B cell (primary cell): ENCODE data around the gene CDC34. TPM values are rescaled to one million over a fixed set of nuclear protein-coding genes. Genes with fewer than 3 reads are reported as not detected.

Experiments
- ATAC-seq: fragments of 200-7000 bp; cut with Tn5 transposase; one replicate; pipeline ENCODE4 v1.10.0; 2021; ENCODE audit warnings: low read depth, mild to moderate bottlenecking, moderate number of reproducible peaks, moderate library complexity
- CTCF ChIA-PET: fragments of 350-600 bp; sonication (Branson Sonifier 250); formaldehyde crosslinking; loops from one replicate; lab custom pipeline; 2021; ENCODE audit warnings: antibody characterized with exemption, inconsistent platforms; lab: Charles Lee
- POLR2A ChIA-PET: fragments of 350-600 bp; sonication (Branson Sonifier 250); formaldehyde crosslinking; loops from one replicate; lab custom pipeline; 2021; ENCODE audit warnings: antibody characterized with exemption; lab: Charles Lee
- DNase-seq: peaks from one replicate; pipeline ENCODE4 v3.0.0; 2013
- H2AFZ ChIP-seq: 2 replicates; pipeline ENCODE4 v1.6.1; 2012; ENCODE audit warnings: mild to moderate bottlenecking, low read depth, low read length; ENCODE audit not compliant: insufficient read depth, poor library complexity, severe bottlenecking
- H3K27ac ChIP-seq, 2 donors: 1 replicate in 1 of 2; 2 replicates in 1 of 2; pipeline ENCODE4 v1.5.1; 2012 to 2013; ENCODE audit warnings: low read length in 2 of 2, mild to moderate bottlenecking in 2 of 2, moderate library complexity in 1 of 2
- H3K27me3 ChIP-seq, 4 experiments: fragments of 200-600 bp in 1 of 4; sonication (generic) in 1 of 4; replicated peaks in 1 of 4; 1 replicate in 2 of 4; 2 replicates in 2 of 4; pipeline versions ENCODE4 v1.6.1 to v1.7.0; 2013 to 2016; ENCODE audit warnings: low read length in 3 of 4, mild to moderate bottlenecking in 2 of 4, mixed read lengths in 1 of 4, moderate library complexity in 1 of 4; ENCODE audit not compliant: insufficient read depth in 4 of 4, control insufficient read depth in 3 of 4; ENCODE audit errors: control extremely low read depth in 1 of 4
- H3K36me3 ChIP-seq, 2 experiments: replicated peaks in 1 of 2; 1 replicate in 1 of 2; 2 replicates in 1 of 2; pipeline versions ENCODE4 v1.6.1 to v1.7.1; 2013; ENCODE audit warnings: low read length in 1 of 2; ENCODE audit not compliant: insufficient read depth in 2 of 2, control insufficient read depth in 1 of 2; ENCODE audit errors: control extremely low read depth in 1 of 2, extremely low read depth in 1 of 2
- H3K4me1 ChIP-seq, 2 donors: fragments of 200-600 bp in 1 of 2; sonication (generic) in 1 of 2; 1 replicate in 1 of 2; 2 replicates in 1 of 2; pipeline versions ENCODE4 v1.5.1 to v1.6.1; 2013 to 2017; ENCODE audit warnings: low read length in 2 of 2; ENCODE audit not compliant: control insufficient read depth in 2 of 2, insufficient read depth in 2 of 2
- H3K4me2 ChIP-seq: replicated peaks from 2 replicates; pipeline ENCODE3; 2012; ENCODE audit warnings: mild to moderate bottlenecking, low read depth, low read length; ENCODE audit not compliant: poor library complexity, severe bottlenecking
- H3K4me3 ChIP-seq, 5 experiments: fragments of 200-600 bp in 1 of 5; sonication (generic) in 1 of 5; 1 replicate in 3 of 5; 2 replicates in 2 of 5; pipeline versions ENCODE4 v1.5.1 to v1.7.0; 2011 to 2016; ENCODE audit warnings: low read length in 4 of 5, mild to moderate bottlenecking in 4 of 5, low read depth in 2 of 5, control low read depth in 1 of 5, moderate library complexity in 1 of 5; ENCODE audit not compliant: insufficient read depth in 1 of 5; ENCODE audit errors: control extremely low read depth in 1 of 5, extremely low read depth in 1 of 5
- H3K79me2 ChIP-seq: fragments of 200-600 bp; sonication (generic); one replicate; pipeline ENCODE4 v1.6.0; 2016; ENCODE audit warnings: low read length; ENCODE audit not compliant: control insufficient read depth, insufficient read depth
- H3K9ac ChIP-seq: fragments of 200-600 bp; sonication (generic); 2 replicates; pipeline ENCODE4 v1.6.1; 2017; ENCODE audit warnings: mild to moderate bottlenecking, low read length, moderate library complexity
- H3K9me3 ChIP-seq, 3 donors: one replicate each; pipeline versions ENCODE4 v1.6.1 to v1.7.1; 2013; ENCODE audit warnings: low read length in 2 of 3; ENCODE audit not compliant: control insufficient read depth in 2 of 3, insufficient read depth in 1 of 3; ENCODE audit errors: control extremely low read depth in 1 of 3
- H4K20me1 ChIP-seq: 2 replicates; pipeline ENCODE4 v1.6.0; 2012; ENCODE audit warnings: mild to moderate bottlenecking, low read length; ENCODE audit not compliant: insufficient read depth, control insufficient read depth, poor library complexity, severe bottlenecking
- H3K27ac Mint-ChIP-seq: one replicate; pipeline ENCODE4 v1.8.0; 2021; ENCODE audit warnings: mixed read lengths
- H3K27me3 Mint-ChIP-seq: one replicate; pipeline ENCODE4 v1.8.0; 2021; ENCODE audit warnings: mixed read lengths
- H3K4me1 Mint-ChIP-seq: one replicate; pipeline ENCODE4 v1.8.0; 2021; ENCODE audit warnings: mixed read lengths
- H3K4me3 Mint-ChIP-seq: one replicate; pipeline ENCODE4 v1.8.0; 2021; ENCODE audit warnings: mixed read lengths
- H3K9me3 Mint-ChIP-seq: one replicate; pipeline ENCODE4 v1.8.0; 2022; ENCODE audit warnings: mixed read lengths; ENCODE audit not compliant: insufficient read depth
- CTCF ChIP-seq: fragments of 200-600 bp; IDR thresholded peaks from one replicate; pipeline ENCODE4 v1.8.0; 2022; ENCODE audit warnings: antibody characterized with exemption, mild to moderate bottlenecking
- EZH2 ChIP-seq: IDR thresholded peaks from 2 replicates; pipeline ENCODE4 v1.6.1; 2012; ENCODE audit warnings: borderline replicate concordance, low read depth, mild to moderate bottlenecking, moderate library complexity, low read length; ENCODE audit not compliant: insufficient read depth, poor library complexity, severe bottlenecking
- WGBS: methylation state at CpG from one replicate; pipeline ENCODE4 v1.1.5; 2013; ENCODE audit warnings: missing lambda C conversion rate; ENCODE audit not compliant: insufficient coverage; 5-methylcytosine and 5-hydroxymethylcytosine counted together
- intact Hi-C: fragments of 100-400 bp; cut with micrococcal nuclease; formaldehyde crosslinking; loops from one replicate; pipeline ENCODE4 v1.10.0; 2022
- polyA minus RNA-seq: library from RNA; depleted of rRNA, polyadenylated mRNA; stranded (reverse); fragments of >200 nt; gene quantifications from 2 replicates; pipeline ENCODE4 v1.2.3, GENCODE V29; 2012
- polyA plus RNA-seq: library from polyadenylated mRNA; depleted of rRNA; stranded (reverse); fragments of >200 nt; gene quantifications from 2 replicates; pipeline ENCODE4 v1.2.3, GENCODE V29; 2012
- total RNA-seq, 2 donors: library from RNA; stranded (reverse); fragments of 120-200 nt in 1 of 2; gene quantifications; 1 replicate in 1 of 2; 2 replicates in 1 of 2; pipeline versions ENCODE4 v1.2.3 to v1.2.4, GENCODE V29; 2013 to 2022

CDC34 gene, protein sequence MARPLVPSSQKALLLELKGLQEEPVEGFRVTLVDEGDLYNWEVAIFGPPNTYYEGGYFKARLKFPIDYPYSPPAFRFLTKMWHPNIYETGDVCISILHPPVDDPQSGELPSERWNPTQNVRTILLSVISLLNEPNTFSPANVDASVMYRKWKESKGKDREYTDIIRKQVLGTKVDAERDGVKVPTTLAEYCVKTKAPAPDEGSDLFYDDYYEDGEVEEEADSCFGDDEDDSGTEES
- total RNA-seq (28.4 and 31.1 TPM in 2 replicates), polyA plus RNA-seq (25.7 and 26.9 TPM in 2 replicates), polyA minus RNA-seq (37.6 and 38.2 TPM in 2 replicates)
- 26.3 TPM for total RNA-seq (2013)

GRCh38 chr19:531753-532560 lies at the start of gene CDC34:
TSS of gene CDC34 (plus strand) at chr19:531760. CDS start at chr19:531932, 172 bp downstream.
- Histone ChIP-seq H3K9ac (peak within 1 kb of the TSS; percentile 82), H3K4me2 (peak within 1 kb of the TSS; percentile 100), H3K4me3 (peak within 1 kb of the TSS; percentile 40 to 92 (median 75)), H3K27ac (peak within 1 kb of the TSS; percentile 41 to 79), H4K20me1 (peaks cover 49% of the 10 kb centered on the region), H3K27me3 (no peaks in the 10 kb centered on the region), H3K9me3 (peaks cover 0 to 8% (median 0%) of the 10 kb centered on the region in 3 donors), H3K4me1 (peaks cover 12 to 25% of the 10 kb centered on the region in 2 donors), H3K79me2 (peaks cover 47% of the 10 kb centered on the region), H3K36me3 (peaks cover 0 to 12% of the 10 kb centered on the region in 2 experiments), H2AFZ (peak within 1 kb of the TSS; percentile 98)
- CTCF ChIA-PET: interaction anchor here (0.8 to 3.8 kb wide), 5 partner anchors 10 to 43 kb away, joined by 3 to 24 read pairs (median 3); no protein-coding TSS in a partner anchor
- WGBS: under 1% methylated on average over 81 of the region's 84 CpGs
- H3K9me3 Mint-ChIP-seq: no peaks in the 10 kb centered on the region
- ATAC-seq: no peak
- intact Hi-C loops: loop anchor here (1.0 to 2.0 kb wide), 4 partner anchors 25 to 131 kb away; partner anchors contain the start of genes BSG, RNF126 and TPGS1
- no peak for DNase-seq
- POLR2A ChIA-PET: interaction anchor here (0.6 to 2.0 kb wide), 7 partner anchors 8 to 53 kb away, joined by 3 to 12 read pairs (median 5); no protein-coding TSS in a partner anchor
- H3K4me3 Mint-ChIP-seq: peak within 1 kb of the TSS; percentile 89
- TF ChIP-seq EZH2: no peak
- TF ChIP-seq CTCF: no peak
- H3K27me3 Mint-ChIP-seq: peaks cover 3% of the 10 kb centered on the region
- peaks cover 13% of the 10 kb centered on the region for H3K4me1 Mint-ChIP-seq
- H3K27ac Mint-ChIP-seq: peak within 1 kb of the TSS; percentile 88
